ENCODE results near the gene SNAI1. TPM values are rescaled to one million over a fixed set of nuclear protein-coding genes. Genes with fewer than 3 reads are reported as not detected.

Gene SNAI1
- total RNA-seq = 1 to 10 TPM in 1 of 3 donors, under 1 TPM in 2; 0.78 to 4.5 (median 0.96) TPM
- long read RNA-seq, donor 1, partial matches to known transcripts = 2 of 2 reads
- long read RNA-seq, donor 1, other reads (novel, unspliced or antisense) = 0 of 2 reads
- long read RNA-seq, donor 2 = 0 reads

GRCh38 chr20:49982346-49983122, at the start of gene SNAI1:
Gene SNAI1 (plus strand): TSS chr20:49982980. CDS start chr20:49983060, 80 bp downstream.
- intact Hi-C loops (cut with DNase I, micrococcal nuclease) = loop anchor here (5.0 kb wide), 1 partner anchor 90 kb away; no protein-coding TSS in a partner anchor
- H3K4me1 ChIP-seq (ENCODE audit: low read depth) = peaks cover 24% of the 10 kb centered on the region
- no peaks in the 10 kb centered on the region for H3K36me3 ChIP-seq (ENCODE audit: low read depth)
- peak; percentile 98 for ATAC-seq
- no peaks in the 10 kb centered on the region for H3K9me3 ChIP-seq
- peak; percentile 73 to 90 (median 89) for DNase-seq
- TF ChIP-seq CTCF (IDR thresholded peaks at IDR 0.05) = peak; percentile 34
- no peak within 1 kb of the TSS for H3K4me3 ChIP-seq

GRCh38 chr20:49935746-49936152, 47.0 kb upstream of the SNAI1 start:
- Histone ChIP-seq H3K4me3 (peak overlapping the region; percentile 96), H3K9me3 (no peaks in the 10 kb centered on the region), H3K4me1 (ENCODE audit: low read depth) (peaks cover 29% of the 10 kb centered on the region), H3K36me3 (ENCODE audit: low read depth) (no peaks in the 10 kb centered on the region)
- ATAC-seq (no peak), DNase-seq (peak in 1 of 3 donors; percentile 75)
- intact Hi-C loops (cut with DNase I, micrococcal nuclease) = no loop called here
- no peak for TF ChIP-seq CTCF (IDR thresholded peaks at IDR 0.05)

- intact Hi-C loops (cut with DNase I, micrococcal nuclease) = no loop called here
- Histone ChIP-seq H3K4me3 (peak within 1 kb of the TSS; percentile 96), H3K36me3 (ENCODE audit: low read depth) (no peaks in the 10 kb centered on the region), H3K9me3 (no peaks in the 10 kb centered on the region), H3K4me1 (ENCODE audit: low read depth) (peaks cover 29% of the 10 kb centered on the region)
- DNase-seq (peak; percentile 91 to 94 (median 94)), ATAC-seq (peak; percentile 95)
- no peak for TF ChIP-seq CTCF (IDR thresholded peaks at IDR 0.05)
Observed at GRCh38 chr20:49936153-49937026, 46.4 kb upstream of the SNAI1 start, which contains the start of gene RNF114. Gene RNF114 (plus strand): TSS chr20:49936397. CDS start chr20:49936413, 16 bp downstream.

- ATAC-seq (peak; percentile 75), DNase-seq (peak in 2 of 3 donors; percentile 45 to 65)
- intact Hi-C loops (cut with DNase I, micrococcal nuclease) = no loop called here
- peak overlapping the region; percentile 96 for H3K4me3 ChIP-seq
- H3K9me3 ChIP-seq = no peaks in the 10 kb centered on the region
- no peaks in the 10 kb centered on the region for H3K36me3 ChIP-seq (ENCODE audit: low read depth)
- TF ChIP-seq CTCF (IDR thresholded peaks at IDR 0.05) = no peak
- H3K4me1 ChIP-seq (ENCODE audit: low read depth) = peaks cover 29% of the 10 kb centered on the region
Observed at GRCh38 chr20:49937027-49937929, 45.5 kb upstream of the SNAI1 start.
